GM13977 (cell line): ENCODE measurements around the gene GPAT3.
"Not testable (repeated sequence)": the region's sequence is repeated elsewhere in the genome, so short reads cannot be mapped to it uniquely, and the experiment has no call there.

Source experiments
- DNase-seq: peaks from one replicate; pipeline ENCODE4 v3.0.0; 2012; ENCODE audit warnings: low spot score
- in situ Hi-C: fragments of 300-500 bp; cut with MboI; formaldehyde crosslinking; loops from one replicate; pipeline ENCODE4 v1.12.0; 2022; ENCODE audit warnings: low sequenced_read_pairs, low pct_unique_long_range_greater_than_20kb, mixed read lengths, inconsistent platforms; ENCODE audit not compliant: unreplicated experiment
- TF ChIP-seq, protein P1 (sequence below): IDR thresholded peaks from 2 replicates; pipeline ENCODE4 v1.5.1; 2012; ENCODE audit warnings: mild to moderate bottlenecking, control low read depth; ENCODE audit not compliant: insufficient read depth; ENCODE audit errors: extremely low read depth, missing control alignments

Gene GPAT3

DNA sequence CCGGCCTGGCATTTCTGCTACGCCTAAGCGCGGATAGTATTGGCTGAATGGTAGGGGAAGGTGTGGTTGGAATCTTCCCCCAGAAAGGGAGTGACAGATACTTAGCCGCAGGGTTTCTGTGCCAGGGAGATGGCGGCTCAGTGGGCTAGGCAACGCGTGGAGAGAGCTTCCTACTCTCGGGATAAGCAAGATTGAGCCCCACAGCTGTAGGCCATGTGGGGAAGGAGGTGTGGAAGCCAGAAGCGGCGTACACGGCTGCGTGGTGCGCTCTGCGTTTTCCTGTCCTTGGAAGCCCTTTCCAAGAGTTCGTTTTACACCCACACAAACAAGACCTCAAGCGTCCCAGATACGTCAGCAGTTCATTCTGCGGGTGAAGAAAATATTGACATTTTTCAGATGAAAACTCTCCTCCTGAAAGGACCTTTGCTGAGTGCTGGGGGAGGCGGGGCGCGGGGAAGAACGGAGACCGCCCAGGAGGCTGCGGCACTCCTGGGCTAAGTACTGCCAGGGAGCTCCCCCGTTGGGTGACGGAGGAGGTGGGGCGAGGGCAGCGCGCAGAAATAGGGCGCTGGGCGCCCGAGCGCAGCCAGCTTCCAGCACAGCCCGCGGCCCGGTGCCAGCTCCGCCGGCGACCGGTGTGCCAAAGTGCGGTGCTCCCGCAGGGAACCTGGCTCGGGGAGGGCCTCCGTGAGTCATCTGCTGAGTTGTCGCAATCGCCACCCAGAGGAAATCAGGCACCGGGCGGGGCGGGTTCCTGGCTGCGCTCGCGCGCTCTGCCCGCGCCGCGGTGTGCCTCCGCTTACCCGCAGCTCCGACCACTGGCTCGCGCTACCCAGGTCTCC is at the start of gene GPAT3:
TSS of gene GPAT3 (plus strand) at position 589 of the 842 bp plus-strand sequence. CDS start 515 bp downstream, outside the sequence.
- TF ChIP-seq, protein P1, sequence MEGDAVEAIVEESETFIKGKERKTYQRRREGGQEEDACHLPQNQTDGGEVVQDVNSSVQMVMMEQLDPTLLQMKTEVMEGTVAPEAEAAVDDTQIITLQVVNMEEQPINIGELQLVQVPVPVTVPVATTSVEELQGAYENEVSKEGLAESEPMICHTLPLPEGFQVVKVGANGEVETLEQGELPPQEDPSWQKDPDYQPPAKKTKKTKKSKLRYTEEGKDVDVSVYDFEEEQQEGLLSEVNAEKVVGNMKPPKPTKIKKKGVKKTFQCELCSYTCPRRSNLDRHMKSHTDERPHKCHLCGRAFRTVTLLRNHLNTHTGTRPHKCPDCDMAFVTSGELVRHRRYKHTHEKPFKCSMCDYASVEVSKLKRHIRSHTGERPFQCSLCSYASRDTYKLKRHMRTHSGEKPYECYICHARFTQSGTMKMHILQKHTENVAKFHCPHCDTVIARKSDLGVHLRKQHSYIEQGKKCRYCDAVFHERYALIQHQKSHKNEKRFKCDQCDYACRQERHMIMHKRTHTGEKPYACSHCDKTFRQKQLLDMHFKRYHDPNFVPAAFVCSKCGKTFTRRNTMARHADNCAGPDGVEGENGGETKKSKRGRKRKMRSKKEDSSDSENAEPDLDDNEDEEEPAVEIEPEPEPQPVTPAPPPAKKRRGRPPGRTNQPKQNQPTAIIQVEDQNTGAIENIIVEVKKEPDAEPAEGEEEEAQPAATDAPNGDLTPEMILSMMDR: no peak
- in situ Hi-C loops: no loop called here
- peak; percentile 65 for DNase-seq

- TF ChIP-seq, protein P1: no peak
- DNase-seq: no peak
- in situ Hi-C loops: no loop called here
Observed at GRCh38 chr4:83486457-83487129, 49.3 kb upstream of the GPAT3 start.

DNA sequence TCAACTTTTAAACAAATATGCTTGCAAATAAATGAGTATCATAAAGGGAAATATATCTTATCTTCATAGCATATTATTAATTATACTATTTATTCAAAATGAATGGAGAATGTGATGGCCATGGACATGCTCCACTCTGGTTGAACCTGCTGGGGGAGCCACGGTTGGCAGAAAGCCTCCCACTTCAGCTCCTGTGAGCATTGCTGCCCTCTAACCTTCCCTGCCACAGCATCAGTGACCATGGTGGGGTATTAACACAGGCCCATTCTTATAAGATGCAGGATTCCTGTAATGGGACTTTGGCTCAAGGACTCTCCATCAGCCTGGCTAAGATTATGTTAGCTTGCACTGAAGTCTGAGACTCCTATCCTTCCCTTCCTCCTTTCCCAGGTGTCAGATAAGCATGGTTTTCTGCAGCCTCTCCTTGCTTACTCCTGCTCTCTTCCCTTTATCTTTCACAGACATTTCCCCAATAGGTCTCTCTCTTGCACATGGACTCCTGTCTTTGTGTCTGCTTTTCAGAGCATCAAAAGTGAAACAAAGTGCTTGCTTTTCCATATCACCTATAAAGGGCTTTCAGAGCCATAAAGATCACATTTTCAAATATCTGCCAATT is 46.1 kb upstream of the GPAT3 start:
- TF ChIP-seq, protein P1: no peak
- no peak for DNase-seq
- in situ Hi-C loops: no loop called here

- TF ChIP-seq, protein P1: peak; percentile 74
- peak; percentile 52 for DNase-seq
- in situ Hi-C loops: no loop called here
Observed at GRCh38 chr4:83490876-83491450, 44.9 kb upstream of the GPAT3 start.

GRCh38 chr4:83496085-83496917 is 39.6 kb upstream of the GPAT3 start:
- in situ Hi-C loops, DNase-seq: not testable (repeated sequence)

DNA sequence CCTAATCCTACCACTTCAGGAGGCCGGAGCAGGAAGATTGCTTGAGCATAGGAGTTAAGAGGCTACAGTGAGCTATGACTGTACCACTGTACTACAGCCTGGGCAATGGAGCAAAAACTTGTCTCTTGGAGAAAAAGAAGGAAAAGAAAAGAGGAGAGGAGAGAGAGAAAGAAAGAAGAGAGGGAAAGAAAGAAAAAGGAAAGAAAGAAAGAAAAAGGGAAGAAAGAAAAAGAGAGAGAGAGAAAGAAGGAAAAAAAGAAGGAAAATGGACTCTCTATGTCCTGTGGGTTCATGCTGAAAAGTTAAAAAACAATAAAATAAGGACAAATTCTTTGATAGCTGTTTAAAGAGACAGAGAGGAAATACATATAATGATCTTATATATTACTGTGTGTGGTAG is 37.7 kb upstream of the GPAT3 start:
- TF ChIP-seq, protein P1: no peak
- DNase-seq: no peak
- in situ Hi-C loops: no loop called here

DNA sequence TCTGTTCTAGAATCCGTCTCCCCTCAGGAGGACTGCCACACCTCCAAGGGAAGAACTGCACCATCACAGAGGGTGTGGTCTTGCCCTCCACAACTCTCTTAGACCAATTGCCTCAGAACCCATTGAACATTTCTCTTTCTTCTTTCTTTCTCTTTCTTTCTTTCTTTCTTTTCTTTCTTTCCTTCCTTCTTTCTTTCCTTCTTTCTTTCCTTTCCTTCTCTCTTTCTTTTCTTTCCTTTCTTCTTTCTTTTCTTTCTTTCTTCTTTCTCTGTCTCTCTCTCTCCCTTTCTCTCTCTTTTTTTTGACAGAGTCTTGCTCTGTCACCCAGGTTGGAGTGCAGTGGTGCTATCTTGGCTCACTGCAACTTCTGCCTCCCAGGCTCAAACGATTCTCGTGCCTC is 34.2 kb upstream of the GPAT3 start:
- DNase-seq, in situ Hi-C loops: not testable (repeated sequence)
